ENCODE measurements around the gene CDYL. TPM values are rescaled to one million over a fixed set of nuclear protein-coding genes. Genes with fewer than 3 reads are reported as not detected.

CDYL gene
- total RNA-seq, 2 donors from 2014 or later = 55.1 to 58.2 TPM

- Mint-ChIP-seq H3K9me3 (no peaks in the 10 kb centered on the region), H3K27me3 (ENCODE audit: insufficient read depth) (no peaks in the 10 kb centered on the region), H3K36me3 (ENCODE audit: low read depth) (peaks cover 2% of the 10 kb centered on the region), H3K4me3 (no peak overlapping the region), H3K4me1 (peaks cover 33% of the 10 kb centered on the region), H3K27ac (no peak overlapping the region)
- peak; percentile 36 for TF ChIP-seq CTCF (conservative IDR thresholded peaks at IDR 0.05)
- Histone ChIP-seq H3K27me3 (ENCODE audit: control insufficient read depth, insufficient read depth, low read length, poor library complexity, severe bottlenecking) (no peaks in the 10 kb centered on the region), H3K9me3 (ENCODE audit: control insufficient read depth, low read length) (peaks cover 14% of the 10 kb centered on the region), H3K9ac (ENCODE audit: extremely low read depth, low read length, poor library complexity, severe bottlenecking) (no peak overlapping the region), H3K27ac (ENCODE audit: low read depth, low read length) (no peak overlapping the region), H3K4me3 (ENCODE audit: low read length) (no peak overlapping the region), H3K4me1 (ENCODE audit: control insufficient read depth, insufficient read depth, low read length) (peaks cover 6% of the 10 kb centered on the region), H3K36me3 (ENCODE audit: control insufficient read depth, insufficient read depth, low read length) (no peaks in the 10 kb centered on the region)
- 85 to 92% methylated on average over 2 to 3 of the region's 3 CpGs for WGBS, 2 experiments (ENCODE audit: insufficient coverage in 1 of 2, insufficient read length in 1 of 2)
- no peak for DNase-seq
Observed at GRCh38 chr6:4800662-4801061, 24.5 kb downstream of the CDYL start.

- H3K4me3 ChIP-seq (ENCODE audit: low read length) = no peak overlapping the region
- peaks cover 4% of the 10 kb centered on the region for H3K36me3 Mint-ChIP-seq (ENCODE audit: low read depth)
- H3K4me1 Mint-ChIP-seq = peaks cover 42% of the 10 kb centered on the region
Observed at GRCh38 chr6:4801491-4802110, 25.4 kb downstream of the CDYL start.

GRCh38 chr6:4802312-4802935 lies 26.2 kb downstream of the CDYL start:
- H3K36me3 Mint-ChIP-seq (ENCODE audit: low read depth) = peaks cover 4% of the 10 kb centered on the region
- TF ChIP-seq CTCF (conservative IDR thresholded peaks at IDR 0.05) = no peak
- no peak overlapping the region for H3K27ac Mint-ChIP-seq
- peaks cover 14% of the 10 kb centered on the region for H3K9me3 ChIP-seq (ENCODE audit: control insufficient read depth, low read length)
- peaks cover 8% of the 10 kb centered on the region for H3K36me3 ChIP-seq (ENCODE audit: control insufficient read depth, insufficient read depth, low read length)
- DNase-seq = no peak
- H3K4me3 ChIP-seq (ENCODE audit: low read length) = no peak overlapping the region
- no peaks in the 10 kb centered on the region for H3K27me3 ChIP-seq (ENCODE audit: control insufficient read depth, insufficient read depth, low read length, poor library complexity, severe bottlenecking)
- H3K9me3 Mint-ChIP-seq = no peaks in the 10 kb centered on the region
- H3K4me1 ChIP-seq (ENCODE audit: control insufficient read depth, insufficient read depth, low read length) = peaks cover 10% of the 10 kb centered on the region
- no peaks in the 10 kb centered on the region for H3K27me3 Mint-ChIP-seq (ENCODE audit: insufficient read depth)
- whole genome bisulfite sequencing, 2 experiments (ENCODE audit: insufficient coverage in 1 of 2, insufficient read length in 1 of 2) = 99% methylated on average over 4 of the region's 4 CpGs; no CpG with 5 or more reads in 1 of the 2 experiments
- no peak overlapping the region for H3K4me3 Mint-ChIP-seq
- no peak overlapping the region for H3K27ac ChIP-seq (ENCODE audit: low read depth, low read length)
- H3K9ac ChIP-seq (ENCODE audit: extremely low read depth, low read length, poor library complexity, severe bottlenecking) = no peak overlapping the region
- peaks cover 39% of the 10 kb centered on the region for H3K4me1 Mint-ChIP-seq

More at GRCh38 chr6:4801491-4802110, 25.4 kb downstream of the CDYL start:
- Mint-ChIP-seq H3K27ac (no peak overlapping the region), H3K9me3 (no peaks in the 10 kb centered on the region), H3K27me3 (ENCODE audit: insufficient read depth) (no peaks in the 10 kb centered on the region), H3K4me3 (no peak overlapping the region)
- Histone ChIP-seq H3K9me3 (ENCODE audit: control insufficient read depth, low read length) (peaks cover 14% of the 10 kb centered on the region), H3K36me3 (ENCODE audit: control insufficient read depth, insufficient read depth, low read length) (peaks cover 5% of the 10 kb centered on the region), H3K4me1 (ENCODE audit: control insufficient read depth, insufficient read depth, low read length) (peaks cover 10% of the 10 kb centered on the region), H3K27me3 (ENCODE audit: control insufficient read depth, insufficient read depth, low read length, poor library complexity, severe bottlenecking) (no peaks in the 10 kb centered on the region), H3K9ac (ENCODE audit: extremely low read depth, low read length, poor library complexity, severe bottlenecking) (no peak overlapping the region), H3K27ac (ENCODE audit: low read depth, low read length) (no peak overlapping the region)
- WGBS, 2 experiments (ENCODE audit: insufficient coverage in 1 of 2, insufficient read length in 1 of 2) = 94% methylated on average over 2 to 3 of the region's 3 CpGs
- no peak for DNase-seq
- no peak for TF ChIP-seq CTCF (conservative IDR thresholded peaks at IDR 0.05)

Data from endodermal cell (in vitro differentiated cells).